Thoracic aorta (tissue), 2 donors: ENCODE measurements around the gene ATPAF1. TPM values are rescaled to one million over a fixed set of nuclear protein-coding genes. Genes with fewer than 3 reads are reported as not detected.

ENCODE experiments used
- ATAC-seq: fragments of 150-250 bp; one replicate; pipeline ENCODE4 v1.8.0; 2017; ENCODE audit warnings: low read depth; ENCODE audit not compliant: insufficient number of reproducible peaks, low FRiP score
- DNase-seq: peaks from one replicate; pipeline ENCODE4 v3.0.0-alpha.2; 2020; ENCODE audit warnings: low spot score
- H3K27ac ChIP-seq, 2 donors: fragments of 200-600 bp; sonication (generic); 1 replicate in 1 of 2; 2 replicates in 1 of 2; pipeline ENCODE4 v1.5.1; 2016; ENCODE audit warnings: mild to moderate bottlenecking in 2 of 2, moderate library complexity in 2 of 2
- H3K27me3 ChIP-seq: fragments of 200-600 bp; sonication (generic); replicated peaks from 2 replicates; pipeline ENCODE4 v1.6.0; 2016; ENCODE audit warnings: mild to moderate bottlenecking; ENCODE audit not compliant: insufficient read depth
- H3K36me3 ChIP-seq: fragments of 200-600 bp; sonication (generic); one replicate; pipeline ENCODE4 v1.5.1; 2016
- H3K4me1 ChIP-seq, 2 donors: fragments of 200-600 bp; sonication (generic); 1 replicate in 1 of 2; 2 replicates in 1 of 2; pipeline versions ENCODE4 v1.5.1 to v1.6.0; 2016; ENCODE audit warnings: low read depth in 2 of 2, mild to moderate bottlenecking in 1 of 2; ENCODE audit not compliant: control insufficient read depth in 1 of 2
- H3K4me3 ChIP-seq: fragments of 200-600 bp; sonication (generic); 2 replicates; pipeline ENCODE4 v1.5.1; 2016; ENCODE audit warnings: mild to moderate bottlenecking
- H3K9me3 ChIP-seq: fragments of 200-600 bp; sonication (generic); 2 replicates; pipeline ENCODE4 v1.5.1; 2016
- total RNA-seq, 2 donors: library from RNA; depleted of rRNA; stranded (reverse); fragments of >200 nt; gene quantifications; one replicate each; pipeline versions ENCODE4 v1.1.0 to v1.2.3, GENCODE V29; 2016
- TF ChIP-seq, protein P1 (sequence below): fragments of 200-600 bp; sonication (generic); IDR thresholded peaks from one replicate; pipeline ENCODE4 v1.5.1; 2019; ENCODE audit warnings: antibody characterized with exemption

Gene ATPAF1
- total RNA-seq, 2 donors from 2014 or later, result 38.5 to 55.6 TPM

DNA sequence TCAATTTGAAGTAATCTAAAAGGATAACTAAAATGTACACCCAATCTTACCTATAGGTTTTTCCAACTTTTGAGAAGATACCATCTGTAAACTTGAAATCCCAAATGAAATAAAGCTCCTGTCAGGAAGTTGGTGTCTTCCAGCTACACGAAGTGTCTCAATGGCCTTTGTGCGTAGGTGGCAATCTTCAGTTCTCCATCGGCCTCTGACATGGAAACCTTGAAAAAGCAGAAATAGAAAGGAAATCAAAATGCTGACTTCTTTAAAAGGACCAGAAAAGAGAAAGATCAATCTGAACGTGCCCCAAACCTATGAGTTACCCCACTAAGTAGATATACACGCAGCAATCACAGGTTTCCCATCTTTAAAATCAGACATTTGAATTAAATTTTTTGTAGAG lies 74.1 kb downstream of the ATPAF1 start:
- H3K9me3 ChIP-seq, result no peaks in the 10 kb centered on the region
- H3K27ac ChIP-seq, result peak overlapping the region in 1 of 2 donors; percentile 35
- peaks cover 41% of the 10 kb centered on the region for H3K36me3 ChIP-seq
- TF ChIP-seq, protein P1, sequence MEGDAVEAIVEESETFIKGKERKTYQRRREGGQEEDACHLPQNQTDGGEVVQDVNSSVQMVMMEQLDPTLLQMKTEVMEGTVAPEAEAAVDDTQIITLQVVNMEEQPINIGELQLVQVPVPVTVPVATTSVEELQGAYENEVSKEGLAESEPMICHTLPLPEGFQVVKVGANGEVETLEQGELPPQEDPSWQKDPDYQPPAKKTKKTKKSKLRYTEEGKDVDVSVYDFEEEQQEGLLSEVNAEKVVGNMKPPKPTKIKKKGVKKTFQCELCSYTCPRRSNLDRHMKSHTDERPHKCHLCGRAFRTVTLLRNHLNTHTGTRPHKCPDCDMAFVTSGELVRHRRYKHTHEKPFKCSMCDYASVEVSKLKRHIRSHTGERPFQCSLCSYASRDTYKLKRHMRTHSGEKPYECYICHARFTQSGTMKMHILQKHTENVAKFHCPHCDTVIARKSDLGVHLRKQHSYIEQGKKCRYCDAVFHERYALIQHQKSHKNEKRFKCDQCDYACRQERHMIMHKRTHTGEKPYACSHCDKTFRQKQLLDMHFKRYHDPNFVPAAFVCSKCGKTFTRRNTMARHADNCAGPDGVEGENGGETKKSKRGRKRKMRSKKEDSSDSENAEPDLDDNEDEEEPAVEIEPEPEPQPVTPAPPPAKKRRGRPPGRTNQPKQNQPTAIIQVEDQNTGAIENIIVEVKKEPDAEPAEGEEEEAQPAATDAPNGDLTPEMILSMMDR, result no peak
- no peak for ATAC-seq
- peaks cover 0 to 26% of the 10 kb centered on the region in 2 donors for H3K4me1 ChIP-seq
- no peaks in the 10 kb centered on the region for H3K27me3 ChIP-seq
- DNase-seq, result no peak
- H3K4me3 ChIP-seq, result no peak overlapping the region

DNA sequence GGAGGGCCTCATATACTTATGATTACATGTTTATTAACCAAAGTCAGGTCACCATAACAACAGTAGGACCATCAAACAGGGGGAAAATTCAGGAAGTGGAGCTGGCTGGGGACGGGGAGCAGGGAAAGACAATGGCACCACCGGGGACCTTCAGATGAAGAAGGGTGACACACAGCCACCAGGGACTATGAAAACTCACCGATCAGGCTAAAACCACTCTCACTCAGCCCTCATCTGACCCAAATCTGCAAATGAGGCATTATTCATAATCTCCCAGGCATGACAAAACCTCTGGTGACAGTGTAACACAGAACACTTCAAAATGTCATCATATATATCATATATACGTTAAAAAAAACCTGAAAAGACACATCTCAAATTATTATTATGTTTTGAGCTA lies 75.3 kb downstream of the ATPAF1 start:
- Histone ChIP-seq H3K27me3 (no peaks in the 10 kb centered on the region), H3K36me3 (peaks cover 44% of the 10 kb centered on the region), H3K4me1 (peaks cover 0 to 18% of the 10 kb centered on the region in 2 donors), H3K4me3 (no peak overlapping the region), H3K27ac (no peak overlapping the region), H3K9me3 (no peaks in the 10 kb centered on the region)
- TF ChIP-seq, protein P1, result no peak
- DNase-seq, result no peak
- no peak for ATAC-seq

DNA sequence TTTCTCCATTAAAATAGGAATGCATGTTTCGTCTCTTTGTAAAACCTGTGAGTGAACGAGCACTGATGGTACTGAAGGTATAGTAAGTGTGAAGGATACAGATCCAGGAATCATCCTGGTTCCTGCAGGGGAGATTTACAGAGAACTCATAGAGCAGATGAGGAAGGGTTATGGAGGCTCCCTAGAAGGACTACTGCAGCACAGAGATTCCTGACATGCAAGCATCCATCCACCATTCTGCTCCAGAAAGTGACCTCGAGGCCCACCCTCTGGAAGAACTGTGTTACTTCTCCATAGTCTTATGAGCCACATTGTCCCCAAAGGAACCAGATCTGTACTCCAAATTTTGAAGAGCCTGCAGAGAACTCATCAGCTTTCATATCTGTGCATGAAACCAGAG lies 78.6 kb downstream of the ATPAF1 start:
- Histone ChIP-seq H3K27me3 (no peaks in the 10 kb centered on the region), H3K9me3 (no peaks in the 10 kb centered on the region), H3K4me3 (no peak overlapping the region), H3K27ac (no peak overlapping the region), H3K4me1 (peaks cover under 1 to 6% of the 10 kb centered on the region in 2 donors), H3K36me3 (peaks cover 62% of the 10 kb centered on the region)
- no peak for ATAC-seq
- TF ChIP-seq, protein P1, result no peak
- DNase-seq, result no peak

DNA sequence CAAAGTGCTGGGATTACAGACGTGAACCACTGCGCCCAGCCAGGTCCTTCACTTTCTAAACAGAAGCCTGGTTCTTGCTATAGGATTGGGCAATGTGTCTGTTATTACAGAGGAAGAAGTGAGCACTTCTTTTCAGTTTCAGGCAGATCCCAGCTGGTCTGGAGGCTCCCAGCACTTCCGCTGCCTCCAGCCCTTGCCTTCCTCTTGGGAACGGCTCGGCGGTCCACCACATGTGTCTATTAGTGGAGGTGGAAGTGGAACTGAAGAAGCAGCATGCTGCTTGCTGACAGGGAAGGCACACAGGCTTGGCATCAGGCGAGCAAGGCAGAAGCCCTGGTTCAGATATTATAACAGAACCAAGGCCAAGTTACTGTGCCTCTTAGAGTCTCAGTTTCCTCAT lies 81.1 kb downstream of the ATPAF1 start:
- Histone ChIP-seq H3K4me3 (no peak overlapping the region), H3K27me3 (no peaks in the 10 kb centered on the region), H3K27ac (no peak overlapping the region), H3K4me1 (peaks cover 0 to 6% of the 10 kb centered on the region in 2 donors), H3K36me3 (peaks cover 70% of the 10 kb centered on the region), H3K9me3 (no peaks in the 10 kb centered on the region)
- TF ChIP-seq, protein P1, result no peak
- DNase-seq (no peak), ATAC-seq (no peak)

DNA sequence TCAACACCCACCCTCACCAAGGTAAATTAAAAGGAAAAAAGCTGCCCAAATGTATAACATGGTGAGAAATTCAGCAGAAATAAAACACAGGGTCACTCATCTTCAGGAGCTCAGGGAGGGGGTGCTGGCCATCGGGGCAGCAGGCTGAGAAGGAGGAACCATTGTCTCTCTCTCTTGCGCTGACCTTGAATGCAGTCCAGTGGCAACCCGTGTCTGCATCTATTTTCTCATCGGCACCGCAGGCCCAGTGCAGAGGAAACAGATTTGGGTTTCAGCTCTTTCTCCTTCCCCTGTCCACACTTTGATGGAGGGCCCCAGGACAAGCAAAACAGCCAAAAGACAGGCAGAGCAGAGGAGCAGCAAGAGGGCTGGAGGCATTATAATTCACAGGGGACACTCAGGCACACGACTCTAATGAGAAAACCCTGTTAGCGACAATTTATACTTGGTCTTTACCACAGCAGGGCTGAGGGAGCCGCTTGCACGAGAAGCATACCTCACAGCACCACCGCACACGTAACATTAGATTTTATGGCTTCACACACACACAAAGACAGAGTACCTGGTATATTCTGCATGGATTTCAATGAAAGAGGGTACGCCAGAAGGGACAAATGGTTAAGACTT lies 82.7 kb downstream of the ATPAF1 start:
- no peaks in the 10 kb centered on the region for H3K27me3 ChIP-seq
- DNase-seq (no peak), ATAC-seq (no peak)
- H3K36me3 ChIP-seq, result peaks cover 70% of the 10 kb centered on the region
- TF ChIP-seq, protein P1, result no peak
- H3K27ac ChIP-seq, result no peak overlapping the region
- peaks cover 0 to 6% of the 10 kb centered on the region in 2 donors for H3K4me1 ChIP-seq
- no peak overlapping the region for H3K4me3 ChIP-seq
- no peaks in the 10 kb centered on the region for H3K9me3 ChIP-seq
